Mesothelial cell of epicardium (in vitro differentiated cells): ENCODE results near the gene ZDHHC17. TPM values are rescaled to one million over a fixed set of nuclear protein-coding genes. Genes with fewer than 3 reads are reported as not detected.

Experiments used
- DNase-seq, 2 experiments: peaks; one replicate each; pipeline ENCODE4 v3.0.0; 2021; ENCODE audit warnings: low spot score in 2 of 2; ENCODE audit not compliant: unreplicated experiment in 2 of 2
- H3K27ac Mint-ChIP-seq: 2 replicates; pipeline ENCODE4 v1.8.0; 2021; ENCODE audit warnings: mixed read lengths
- H3K27me3 Mint-ChIP-seq: 2 replicates; pipeline ENCODE4 v1.8.0; 2021; ENCODE audit warnings: low read depth, mixed read lengths
- H3K36me3 Mint-ChIP-seq: 2 replicates; pipeline ENCODE4 v1.8.0; 2021; ENCODE audit warnings: mixed read lengths
- H3K4me1 Mint-ChIP-seq: 2 replicates; pipeline ENCODE4 v1.8.0; 2021; ENCODE audit warnings: mixed read lengths
- H3K4me3 Mint-ChIP-seq: 2 replicates; pipeline ENCODE4 v1.8.0; 2021; ENCODE audit warnings: mild to moderate bottlenecking, moderate library complexity, mixed read lengths
- H3K9me3 Mint-ChIP-seq: 2 replicates; pipeline ENCODE4 v1.8.0; 2021; ENCODE audit warnings: mixed read lengths
- total RNA-seq: library from RNA; stranded (reverse); gene quantifications from 3 replicates; pipeline ENCODE4 v1.2.1, GENCODE V29; 2021
- TF ChIP-seq, protein P1 (sequence below): fragments of 200-600 bp; sonication (generic); IDR thresholded peaks from one replicate; pipeline ENCODE4 v1.5.0; 2021; ENCODE audit warnings: antibody characterized with exemption; ENCODE audit not compliant: unreplicated experiment

The ZDHHC17 gene
- total RNA-seq, 1 donor from 2014 or later = 61.7 TPM

DNA sequence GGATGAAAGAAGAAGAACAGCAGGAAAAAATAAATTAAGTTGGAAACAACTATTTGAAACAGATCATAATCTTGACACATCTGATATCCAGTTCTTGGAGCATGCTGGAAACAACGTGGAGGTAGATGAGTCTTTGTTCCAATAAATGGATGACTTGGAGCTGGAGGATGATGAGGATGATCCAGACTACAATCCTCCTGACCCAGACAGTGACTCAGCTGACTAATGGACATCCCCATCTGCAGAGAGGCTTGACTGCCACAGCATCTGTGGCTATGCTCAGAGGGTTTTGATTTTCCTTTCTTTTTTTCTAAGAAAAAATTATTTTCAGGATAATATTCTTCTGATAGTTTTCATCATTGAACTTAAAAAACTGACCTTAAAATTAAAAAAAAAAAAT is 6.2 kb upstream of the ZDHHC17 start:
- TF ChIP-seq, protein P1, sequence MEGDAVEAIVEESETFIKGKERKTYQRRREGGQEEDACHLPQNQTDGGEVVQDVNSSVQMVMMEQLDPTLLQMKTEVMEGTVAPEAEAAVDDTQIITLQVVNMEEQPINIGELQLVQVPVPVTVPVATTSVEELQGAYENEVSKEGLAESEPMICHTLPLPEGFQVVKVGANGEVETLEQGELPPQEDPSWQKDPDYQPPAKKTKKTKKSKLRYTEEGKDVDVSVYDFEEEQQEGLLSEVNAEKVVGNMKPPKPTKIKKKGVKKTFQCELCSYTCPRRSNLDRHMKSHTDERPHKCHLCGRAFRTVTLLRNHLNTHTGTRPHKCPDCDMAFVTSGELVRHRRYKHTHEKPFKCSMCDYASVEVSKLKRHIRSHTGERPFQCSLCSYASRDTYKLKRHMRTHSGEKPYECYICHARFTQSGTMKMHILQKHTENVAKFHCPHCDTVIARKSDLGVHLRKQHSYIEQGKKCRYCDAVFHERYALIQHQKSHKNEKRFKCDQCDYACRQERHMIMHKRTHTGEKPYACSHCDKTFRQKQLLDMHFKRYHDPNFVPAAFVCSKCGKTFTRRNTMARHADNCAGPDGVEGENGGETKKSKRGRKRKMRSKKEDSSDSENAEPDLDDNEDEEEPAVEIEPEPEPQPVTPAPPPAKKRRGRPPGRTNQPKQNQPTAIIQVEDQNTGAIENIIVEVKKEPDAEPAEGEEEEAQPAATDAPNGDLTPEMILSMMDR = no peak
- Mint-ChIP-seq H3K4me3 (no peak overlapping the region), H3K36me3 (no peaks in the 10 kb centered on the region), H3K27ac (no peak overlapping the region), H3K4me1 (peaks cover 6% of the 10 kb centered on the region), H3K27me3 (no peaks in the 10 kb centered on the region), H3K9me3 (peaks cover 17% of the 10 kb centered on the region)
- DNase-seq = no peak

- peaks cover 17% of the 10 kb centered on the region for H3K9me3 Mint-ChIP-seq
- DNase-seq = no peak
- H3K27ac Mint-ChIP-seq = peak overlapping the region; percentile 95
Measured at GRCh38 chr12:76762601-76762980, 1.3 kb upstream of the ZDHHC17 start.

GRCh38 chr12:76764856-76765255 is 941 bp downstream of the ZDHHC17 start:
- Mint-ChIP-seq H3K27ac (peak overlapping the region; percentile 99), H3K4me1 (peaks cover 25% of the 10 kb centered on the region), H3K4me3 (peak overlapping the region; percentile 95), H3K27me3 (no peaks in the 10 kb centered on the region), H3K36me3 (no peaks in the 10 kb centered on the region), H3K9me3 (no peaks in the 10 kb centered on the region)
- TF ChIP-seq, protein P1 = no peak
- DNase-seq = no peak

More at GRCh38 chr12:76762601-76762980, 1.3 kb upstream of the ZDHHC17 start:
- TF ChIP-seq, protein P1 = no peak
- Mint-ChIP-seq H3K27me3 (no peaks in the 10 kb centered on the region), H3K36me3 (no peaks in the 10 kb centered on the region), H3K4me3 (peak overlapping the region; percentile 95), H3K4me1 (peaks cover 25% of the 10 kb centered on the region)

DNA sequence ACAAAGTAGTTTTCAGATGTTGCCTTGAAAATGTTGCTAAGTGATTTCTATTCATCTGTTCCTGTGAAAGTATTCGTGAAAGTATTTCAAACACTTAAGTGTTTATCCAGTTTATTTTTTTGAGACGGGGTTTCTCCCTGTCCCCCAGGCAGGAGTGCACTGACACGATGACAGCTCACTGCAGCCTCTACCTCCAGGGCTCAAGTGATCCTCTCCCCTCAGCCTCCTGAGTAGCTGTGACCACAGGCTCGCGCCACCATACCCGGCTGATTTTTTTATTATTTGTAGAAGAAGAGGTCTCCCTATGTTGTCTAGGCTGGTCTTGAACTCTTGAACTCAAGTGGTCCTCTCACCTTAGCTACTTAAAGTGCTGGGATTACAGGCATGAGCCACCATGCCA is 1.7 kb downstream of the ZDHHC17 start:
- TF ChIP-seq, protein P1 = no peak
- Mint-ChIP-seq H3K27ac (peak overlapping the region; percentile 99), H3K9me3 (no peaks in the 10 kb centered on the region), H3K4me3 (peak overlapping the region; percentile 95), H3K36me3 (no peaks in the 10 kb centered on the region), H3K27me3 (no peaks in the 10 kb centered on the region), H3K4me1 (peaks cover 25% of the 10 kb centered on the region)
- DNase-seq = no peak

DNA sequence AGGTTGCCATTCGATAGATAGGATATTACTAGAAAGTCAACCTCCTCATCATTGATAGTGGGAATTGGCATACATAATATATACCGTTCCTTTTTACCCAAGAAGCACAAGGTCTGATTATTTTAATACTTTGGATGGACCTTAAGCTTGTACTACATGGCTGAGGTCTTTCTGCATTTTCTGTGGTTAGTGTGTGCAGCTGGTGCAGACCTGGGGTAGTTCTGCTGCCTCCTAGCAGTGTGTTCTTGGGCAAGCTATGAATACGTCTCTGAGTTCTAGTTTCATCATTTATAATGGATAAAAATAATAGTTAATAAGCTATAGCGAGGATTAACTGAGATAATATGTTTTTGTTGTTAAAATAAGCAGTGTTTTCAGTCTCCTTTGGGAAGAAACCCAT is 2.2 kb downstream of the ZDHHC17 start:
- Mint-ChIP-seq H3K4me1 (peaks cover 25% of the 10 kb centered on the region), H3K27me3 (no peaks in the 10 kb centered on the region)

More for the DNA sequence above, 2.2 kb downstream of the ZDHHC17 start:
- Mint-ChIP-seq H3K36me3 (no peaks in the 10 kb centered on the region), H3K27ac (no peak overlapping the region), H3K4me3 (peak overlapping the region; percentile 30), H3K9me3 (no peaks in the 10 kb centered on the region)
- no peak for DNase-seq
- TF ChIP-seq, protein P1 = no peak
